Stomach (tissue), 9 donors: ENCODE measurements around the gene ILF3. TPM values are rescaled to one million over a fixed set of nuclear protein-coding genes. Genes with fewer than 3 reads are reported as not detected.
"Not testable (repeated sequence)": the region's sequence is repeated elsewhere in the genome, so short reads cannot be mapped to it uniquely, and the experiment has no call there.

ENCODE experiments used
- DNase-seq, 2 donors: peaks; one replicate each; pipeline versions ENCODE4 v3.0.0 to v3.0.0-alpha.2; 2013 to 2019
- H3K27ac ChIP-seq, 5 donors: fragments of 200-600 bp in 4 of 5; sonication (generic) in 4 of 5; one replicate each; pipeline ENCODE4 v1.5.1; 2013 to 2019; ENCODE audit warnings: mild to moderate bottlenecking in 1 of 5, moderate library complexity in 1 of 5
- H3K27me3 ChIP-seq, 3 donors: fragments of 200-600 bp; sonication (generic); one replicate each; pipeline ENCODE4 v1.5.1; 2017 to 2019; ENCODE audit warnings: mixed run types in 1 of 3
- H3K36me3 ChIP-seq, 4 donors: fragments of 200-600 bp; sonication (generic); 1 replicate in 3 of 4; 2 replicates in 1 of 4; pipeline ENCODE4 v1.5.1; 2016 to 2019
- H3K4me1 ChIP-seq, 4 donors: fragments of 200-600 bp; sonication (generic); one replicate each; pipeline ENCODE4 v1.5.1; 2016 to 2019
- H3K4me3 ChIP-seq, 4 donors: fragments of 200-600 bp; sonication (generic) in 3 of 4; one replicate each; pipeline ENCODE4 v1.5.1; 2016 to 2019; ENCODE audit warnings: mild to moderate bottlenecking in 1 of 4
- H3K9me3 ChIP-seq, 4 donors: fragments of 200-600 bp; sonication (generic); one replicate each; pipeline ENCODE4 v1.5.1; 2016 to 2019
- EP300 ChIP-seq: sonication (generic); formaldehyde crosslinking; IDR thresholded peaks from one replicate; pipeline ENCODE4 v1.6.1; 2017; ENCODE audit warnings: antibody characterized with exemption
- POLR2A ChIP-seq, 4 donors: fragments of 450-650 bp; IDR thresholded peaks; one replicate each; pipeline ENCODE4 v1.6.1; 2016; ENCODE audit warnings: antibody characterized with exemption in 4 of 4, control low read depth in 2 of 4, mild to moderate bottlenecking in 1 of 4, moderate library complexity in 1 of 4
- POLR2AphosphoS5 ChIP-seq, 3 donors: sonication (generic); formaldehyde crosslinking; IDR thresholded peaks; one replicate each; pipeline ENCODE4 v1.6.1; 2016; ENCODE audit warnings: antibody characterized with exemption in 3 of 3
- WGBS, 5 donors: extraction: QIAGEN DNeasy Blood & Tissue Kit in 3 of 5; methylation state at CpG; one replicate each; pipeline versions ENCODE4 v1.1.5 to v1.1.7; 2013 to 2018; 5-methylcytosine and 5-hydroxymethylcytosine counted together
- intact Hi-C: fragments of 100-400 bp; cut with DNase I; formaldehyde crosslinking; loops from one replicate; pipeline ENCODE4 v1.15.1; 2023; ENCODE audit warnings: low total_unique reads
- polyA plus RNA-seq, 3 donors: library from polyadenylated mRNA; stranded (reverse); fragments of 200-250 nt; gene quantifications; one replicate each; pipeline ENCODE4 v1.2.3, GENCODE V29; 2013
- total RNA-seq, 5 donors: library from RNA; depleted of rRNA; stranded (reverse); fragments of >200 nt; gene quantifications; one replicate each; pipeline versions ENCODE4 v1.1.0 to v1.2.3, GENCODE V29; 2014 to 2016
- TF ChIP-seq, protein P1 (sequence below), 7 experiments: fragments of 450-650 bp in 4 of 7; fragments of 200-600 bp in 3 of 7; sonication (generic) in 3 of 7; IDR thresholded peaks; one replicate each; pipeline ENCODE4 v1.5.1; 2016 to 2019; ENCODE audit warnings: antibody characterized with exemption in 7 of 7, control low read depth in 2 of 7, mild to moderate bottlenecking in 1 of 7
- donor health status: healthy with polysubstance abuse.
- donor health status: Bipolar disorder and iron deficiency.
- donor health status: healthy.

ILF3 gene
- total and polyA plus RNA-seq, 8 donors: 33.5 to 381 (median 90.4) TPM

- TF ChIP-seq EP300 (no peak), POLR2AphosphoS5 (IDR thresholded peaks at IDR 0.05) (no peak)
- H3K9me3 ChIP-seq: no peaks in the 10 kb centered on the region
- intact Hi-C loops: no loop called here
- no peak overlapping the region for H3K27ac ChIP-seq
- H3K4me3 ChIP-seq: no peak overlapping the region
- H3K27me3 ChIP-seq: no peaks in the 10 kb centered on the region
- 65 to 74% (median 68%) methylated on average over 6 of the region's 6 CpGs for whole genome bisulfite sequencing, 5 donors
- H3K4me1 ChIP-seq: peaks cover 7 to 91% (median 67%) of the 10 kb centered on the region in 4 donors
- no peak for DNase-seq
- peaks cover 14 to 38% (median 37%) of the 10 kb centered on the region in 4 donors for H3K36me3 ChIP-seq
Measured at GRCh38 chr19:10667867-10668266, 13.7 kb downstream of the ILF3 start.

DNA sequence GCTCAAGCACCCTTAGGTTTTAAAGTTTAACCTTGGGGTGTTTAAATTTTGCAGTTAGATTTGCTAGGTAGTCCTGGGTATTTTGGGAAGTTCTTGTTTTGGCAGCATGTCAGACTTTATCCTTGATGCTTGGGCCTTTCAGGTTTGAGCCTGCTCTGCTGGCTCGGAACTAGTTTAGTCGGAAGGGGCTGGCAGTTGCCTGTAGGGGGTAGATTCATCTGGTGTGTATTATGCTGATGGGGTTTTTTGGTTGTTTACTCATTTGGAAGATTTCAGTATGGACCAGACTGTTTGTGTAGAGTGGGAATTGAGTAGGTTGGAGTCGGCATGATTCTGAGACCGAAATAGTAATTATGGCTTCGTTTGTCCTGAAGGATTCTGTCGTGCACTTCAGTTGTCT is 15.1 kb downstream of the ILF3 start:
- Histone ChIP-seq H3K36me3 (peaks cover 17 to 52% (median 49%) of the 10 kb centered on the region in 4 donors), H3K4me1 (peaks cover 0 to 85% (median 56%) of the 10 kb centered on the region in 4 donors), H3K27me3 (no peaks in the 10 kb centered on the region), H3K9me3 (no peaks in the 10 kb centered on the region), H3K4me3 (no peak overlapping the region), H3K27ac (no peak overlapping the region)
- intact Hi-C loops: no loop called here
- TF ChIP-seq, protein P1, sequence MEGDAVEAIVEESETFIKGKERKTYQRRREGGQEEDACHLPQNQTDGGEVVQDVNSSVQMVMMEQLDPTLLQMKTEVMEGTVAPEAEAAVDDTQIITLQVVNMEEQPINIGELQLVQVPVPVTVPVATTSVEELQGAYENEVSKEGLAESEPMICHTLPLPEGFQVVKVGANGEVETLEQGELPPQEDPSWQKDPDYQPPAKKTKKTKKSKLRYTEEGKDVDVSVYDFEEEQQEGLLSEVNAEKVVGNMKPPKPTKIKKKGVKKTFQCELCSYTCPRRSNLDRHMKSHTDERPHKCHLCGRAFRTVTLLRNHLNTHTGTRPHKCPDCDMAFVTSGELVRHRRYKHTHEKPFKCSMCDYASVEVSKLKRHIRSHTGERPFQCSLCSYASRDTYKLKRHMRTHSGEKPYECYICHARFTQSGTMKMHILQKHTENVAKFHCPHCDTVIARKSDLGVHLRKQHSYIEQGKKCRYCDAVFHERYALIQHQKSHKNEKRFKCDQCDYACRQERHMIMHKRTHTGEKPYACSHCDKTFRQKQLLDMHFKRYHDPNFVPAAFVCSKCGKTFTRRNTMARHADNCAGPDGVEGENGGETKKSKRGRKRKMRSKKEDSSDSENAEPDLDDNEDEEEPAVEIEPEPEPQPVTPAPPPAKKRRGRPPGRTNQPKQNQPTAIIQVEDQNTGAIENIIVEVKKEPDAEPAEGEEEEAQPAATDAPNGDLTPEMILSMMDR (IDR thresholded peaks at IDR 0.05): no peak
- TF ChIP-seq POLR2AphosphoS5 (IDR thresholded peaks at IDR 0.05) (no peak), POLR2A (IDR thresholded peaks at IDR 0.05) (no peak), EP300 (no peak)
- no peak for DNase-seq
- 64 to 75% (median 70%) methylated on average over 6 of the region's 6 CpGs for WGBS, 5 donors

- 62 to 80% (median 74%) methylated on average over 1 of the region's 1 CpG for WGBS, 5 donors
- no peak for DNase-seq
- H3K27ac ChIP-seq: no peak overlapping the region
- no peaks in the 10 kb centered on the region for H3K9me3 ChIP-seq
- intact Hi-C loops: no loop called here
- H3K4me3 ChIP-seq: no peak overlapping the region
- H3K36me3 ChIP-seq: peaks cover 18 to 57% (median 54%) of the 10 kb centered on the region in 4 donors
- peaks cover 0 to 76% (median 52%) of the 10 kb centered on the region in 4 donors for H3K4me1 ChIP-seq
- TF ChIP-seq EP300 (no peak), POLR2A (IDR thresholded peaks at IDR 0.05) (no peak), POLR2AphosphoS5 (IDR thresholded peaks at IDR 0.05) (no peak)
- TF ChIP-seq, protein P1 (IDR thresholded peaks at IDR 0.05): no peak
- H3K27me3 ChIP-seq: no peaks in the 10 kb centered on the region
Measured at GRCh38 chr19:10670182-10670581, 16.0 kb downstream of the ILF3 start.

DNA sequence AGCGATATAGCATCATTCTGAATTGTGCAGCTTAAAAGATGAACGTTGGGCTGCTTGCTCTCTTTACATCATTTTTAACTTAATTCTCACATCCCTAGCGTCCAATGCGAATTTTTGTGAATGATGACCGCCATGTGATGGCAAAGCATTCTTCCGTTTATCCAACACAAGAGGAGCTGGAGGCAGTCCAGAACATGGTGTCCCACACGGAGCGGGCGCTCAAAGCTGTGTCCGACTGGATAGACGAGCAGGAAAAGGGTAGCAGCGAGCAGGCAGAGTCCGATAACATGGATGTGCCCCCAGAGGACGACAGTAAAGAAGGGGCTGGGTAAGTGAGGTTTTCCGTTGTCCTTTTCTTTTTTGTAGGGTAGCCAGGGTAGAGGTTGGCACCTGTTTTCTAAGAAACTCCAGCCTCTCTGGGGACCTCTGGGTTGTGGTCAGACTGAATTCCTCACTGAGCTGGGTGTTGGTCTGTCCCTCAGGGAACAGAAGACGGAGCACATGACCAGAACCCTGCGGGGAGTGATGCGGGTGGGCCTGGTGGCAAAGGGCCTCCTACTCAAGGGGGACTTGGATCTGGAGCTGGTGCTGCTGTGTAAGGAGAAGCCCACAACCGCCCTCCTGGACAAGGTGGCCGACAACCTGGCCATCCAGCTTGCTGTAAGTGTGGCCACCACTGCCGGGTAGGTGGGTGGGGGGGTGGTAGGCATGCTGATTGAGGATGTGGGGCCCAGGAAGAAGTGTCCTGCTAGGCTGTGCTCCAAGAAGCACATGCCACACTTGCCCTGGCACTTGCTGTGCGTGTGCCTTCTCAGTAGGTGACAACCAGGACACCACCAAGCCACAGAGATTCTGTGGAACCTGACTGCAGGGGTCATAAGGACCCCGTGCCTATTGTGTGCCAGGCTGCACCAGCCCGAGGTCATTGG is 17.0 kb downstream of the ILF3 start:
- H3K9me3 ChIP-seq: no peaks in the 10 kb centered on the region
- H3K27ac ChIP-seq: no peak overlapping the region
- 76 to 85% (median 82%) methylated on average over 22 to 24 of the region's 24 CpGs for WGBS, 5 donors
- H3K36me3 ChIP-seq: peaks cover 24 to 66% (median 63%) of the 10 kb centered on the region in 4 donors
- no peak overlapping the region for H3K4me3 ChIP-seq
- no peak for DNase-seq
- no peaks in the 10 kb centered on the region for H3K27me3 ChIP-seq
- peaks cover 0 to 72% (median 50%) of the 10 kb centered on the region in 4 donors for H3K4me1 ChIP-seq
- no peak for TF ChIP-seq POLR2A (IDR thresholded peaks at IDR 0.05)
- no peak for TF ChIP-seq EP300
- TF ChIP-seq, protein P1 (IDR thresholded peaks at IDR 0.05): no peak
- TF ChIP-seq POLR2AphosphoS5 (IDR thresholded peaks at IDR 0.05): no peak
- intact Hi-C loops: no loop called here

DNA sequence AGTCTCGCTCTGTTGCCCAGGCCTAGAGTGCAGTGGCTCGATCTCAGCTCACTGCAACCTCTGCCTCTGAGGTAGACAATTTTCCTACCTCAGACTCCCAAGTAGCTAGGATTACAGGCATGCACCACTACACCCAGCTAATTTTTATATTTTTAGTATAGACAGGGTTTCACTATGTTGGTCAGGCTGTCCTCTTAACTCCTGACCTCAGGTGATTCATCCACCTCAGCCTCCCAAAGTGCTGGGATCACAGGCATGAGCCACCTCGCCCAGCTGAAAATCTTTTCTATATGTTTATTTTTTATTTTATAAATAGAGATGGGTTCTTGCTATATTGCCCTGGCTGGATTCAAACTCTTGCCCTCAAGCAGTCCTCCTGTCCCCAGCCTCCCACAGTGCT is 17.8 kb downstream of the ILF3 start:
- H3K27ac ChIP-seq, H3K9me3 ChIP-seq, H3K4me3 ChIP-seq, DNase-seq, H3K27me3 ChIP-seq, intact Hi-C loops: not testable (repeated sequence)
- 82 to 92% (median 89%) methylated on average over 3 of the region's 3 CpGs for WGBS, 5 donors
- Histone ChIP-seq H3K36me3 (peaks cover 27 to 71% (median 65%) of the 10 kb centered on the region in 4 donors), H3K4me1 (peaks cover 0 to 64% (median 44%) of the 10 kb centered on the region in 4 donors)

DNA sequence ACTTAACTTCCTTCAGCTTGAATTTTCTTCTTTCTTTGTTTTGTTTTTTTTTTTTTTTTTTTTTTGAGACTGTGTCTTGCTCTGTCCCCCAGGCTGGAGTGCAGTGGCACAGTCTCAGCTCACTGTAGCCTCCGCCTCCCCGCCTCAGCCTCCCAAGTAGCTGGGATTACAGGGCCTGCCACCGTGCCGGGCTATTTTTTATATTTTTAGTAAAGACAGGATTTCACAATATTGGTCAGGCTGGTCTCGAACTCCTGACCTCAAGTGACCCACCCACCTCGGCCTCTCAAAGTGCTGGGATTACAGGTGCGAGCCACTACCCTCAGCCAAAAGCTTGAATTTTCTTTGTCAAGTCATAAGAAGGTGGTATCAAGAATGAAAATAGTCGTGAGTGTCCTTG is 21.1 kb downstream of the ILF3 start:
- H3K4me3 ChIP-seq, intact Hi-C loops, H3K27me3 ChIP-seq, H3K27ac ChIP-seq, H3K9me3 ChIP-seq, DNase-seq: not testable (repeated sequence)
- H3K36me3 ChIP-seq: peaks cover 60 to 94% (median 89%) of the 10 kb centered on the region in 4 donors
- 80 to 91% (median 90%) methylated on average over 8 of the region's 8 CpGs for WGBS, 5 donors
- peaks cover 0 to 43% (median 22%) of the 10 kb centered on the region in 4 donors for H3K4me1 ChIP-seq
